HG03108 (cell line): ENCODE data around the gene MYRIP.

Experiments used
- ATAC-seq: cut with Tn5 transposase; IDR thresholded peaks from one replicate; pipeline ENCODE4 v1.9.1; 2021; ENCODE audit warnings: moderate library complexity; ENCODE audit not compliant: unreplicated experiment

MYRIP gene

GRCh38 chr3:39900462-39901002 lies 91.1 kb downstream of the MYRIP start:
- ATAC-seq: no peak

DNA sequence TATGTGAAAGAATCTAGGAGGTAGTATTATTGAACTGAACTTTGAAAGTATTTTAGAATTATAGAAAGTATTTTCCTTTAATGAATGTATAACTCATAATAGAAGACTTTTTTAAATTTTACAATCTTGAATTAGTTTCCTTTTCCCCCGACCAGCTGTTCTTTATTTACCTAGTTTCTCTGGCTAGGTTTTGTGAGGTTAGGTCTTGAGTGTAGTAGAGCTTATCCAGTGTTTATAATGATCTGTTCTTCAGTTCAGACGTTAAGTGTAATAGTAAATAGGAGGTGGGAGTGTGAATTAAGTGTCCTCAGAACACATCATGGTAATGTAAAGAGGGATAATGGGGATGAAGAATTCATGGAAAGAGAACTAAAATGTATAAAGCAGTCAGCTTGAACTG lies 93.8 kb downstream of the MYRIP start:
- ATAC-seq: no peak

- ATAC-seq: no peak
Observed at GRCh38 chr3:39905788-39906187, 96.4 kb downstream of the MYRIP start.

DNA sequence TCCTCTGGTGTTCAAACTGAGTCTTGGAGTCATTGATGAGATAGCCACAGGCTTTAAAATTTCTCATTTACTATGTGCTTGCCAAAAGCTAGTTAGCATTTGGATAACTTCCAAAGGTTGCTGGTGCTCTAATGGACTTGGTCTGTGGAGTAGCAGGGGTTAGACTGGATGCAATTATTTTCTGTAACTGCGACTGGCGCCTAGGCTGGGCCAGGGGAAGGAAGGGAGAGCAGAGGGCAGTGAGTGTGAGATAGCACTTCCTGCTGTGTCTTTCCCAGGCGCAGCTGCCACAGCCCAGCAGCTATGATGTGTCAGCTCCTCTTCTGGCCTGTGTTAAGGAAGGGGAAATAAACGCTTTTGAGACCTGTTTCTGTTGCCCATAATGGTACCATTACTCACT lies 98.6 kb downstream of the MYRIP start:
- no peak for ATAC-seq

DNA sequence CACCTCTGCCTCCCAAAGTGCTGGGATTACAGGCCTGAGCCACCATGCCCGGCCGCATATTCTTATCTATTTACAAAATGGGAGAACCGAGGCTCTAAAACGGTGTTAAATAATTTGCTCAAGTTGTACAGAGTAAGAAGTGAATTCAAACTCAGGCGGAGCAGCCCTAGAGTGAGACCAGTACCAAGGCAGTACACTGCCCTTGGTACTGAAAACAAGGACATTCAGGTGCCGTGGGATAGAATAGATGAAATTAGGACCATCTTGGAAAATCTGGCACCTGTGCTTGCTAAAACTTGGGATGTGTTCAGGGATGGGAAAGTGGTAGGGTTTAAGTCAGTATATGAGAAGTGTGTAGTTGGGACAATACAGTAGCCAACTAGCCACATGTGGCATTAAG lies 100.7 kb downstream of the MYRIP start:
- ATAC-seq: no peak

GRCh38 chr3:39910826-39911464 lies 101.5 kb downstream of the MYRIP start:
- no peak for ATAC-seq

- ATAC-seq: no peak
Observed at GRCh38 chr3:39911465-39912309, 102.3 kb downstream of the MYRIP start.

DNA sequence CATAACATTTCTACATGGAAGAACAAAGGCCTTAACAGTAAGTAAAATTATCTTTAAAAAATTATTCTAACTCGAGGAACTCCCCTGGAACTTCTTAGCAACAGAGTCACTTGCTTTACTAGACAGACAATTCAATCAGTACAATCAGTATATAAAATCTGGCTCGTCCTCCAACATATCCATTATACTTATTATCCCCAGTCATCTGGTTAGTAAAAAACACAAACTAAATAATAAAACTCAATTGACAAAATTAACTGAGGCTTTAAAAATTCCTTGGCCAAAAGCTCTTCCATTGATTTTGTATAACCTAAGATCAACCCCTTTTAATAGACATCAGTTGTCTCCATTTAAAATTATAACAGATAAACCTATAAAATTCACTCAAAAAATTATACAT lies 105.6 kb downstream of the MYRIP start:
- ATAC-seq: no peak

GRCh38 chr3:39917065-39917773 lies 107.8 kb downstream of the MYRIP start:
- ATAC-seq: peak; percentile 77

- ATAC-seq: no peak
Observed at GRCh38 chr3:39919281-39919680, 109.9 kb downstream of the MYRIP start.

DNA sequence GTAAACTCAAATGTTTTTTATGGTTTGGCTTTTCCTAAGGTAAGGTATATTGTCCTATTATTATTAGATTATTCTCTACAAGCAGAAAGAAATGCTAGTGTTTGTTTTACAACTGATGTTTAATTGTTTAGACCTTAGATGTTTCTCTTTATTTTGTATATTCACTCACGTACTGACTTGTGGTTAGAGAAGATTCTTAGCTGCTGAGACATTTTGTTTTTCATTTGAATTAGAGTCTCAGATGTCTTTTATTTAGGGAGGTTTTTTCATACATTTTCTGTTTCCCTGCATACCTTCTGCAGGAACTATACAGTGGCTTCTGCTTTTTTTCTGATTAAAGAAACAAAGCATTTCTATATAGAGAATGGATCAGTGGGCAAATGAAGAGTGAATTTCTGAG lies 110.9 kb downstream of the MYRIP start:
- ATAC-seq: no peak

- ATAC-seq: no peak
Observed at GRCh38 chr3:39927479-39927878, 118.1 kb downstream of the MYRIP start.

- no peak for ATAC-seq
Observed at GRCh38 chr3:39933986-39934693, 124.7 kb downstream of the MYRIP start.

DNA sequence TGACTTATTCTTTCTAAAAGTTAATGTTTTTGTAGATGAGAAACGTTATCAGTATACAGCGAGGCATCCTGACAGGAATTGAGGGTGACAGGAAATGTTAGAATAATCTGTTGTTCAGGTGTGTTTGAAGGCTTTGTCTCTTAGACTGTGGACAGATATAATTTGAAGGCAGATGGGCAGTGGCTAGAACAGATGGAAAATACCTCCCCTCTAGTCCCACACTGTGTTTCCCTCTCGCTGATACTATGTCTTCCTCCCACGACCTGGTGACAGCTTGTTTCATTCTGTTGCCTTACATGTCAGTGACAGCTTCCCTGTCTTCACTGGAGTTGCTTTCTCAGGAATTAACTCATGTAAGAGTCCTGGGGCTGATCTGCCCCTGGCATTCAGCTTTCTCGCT lies 125.3 kb downstream of the MYRIP start:
- no peak for ATAC-seq

- ATAC-seq: no peak
Observed at GRCh38 chr3:39935261-39935660, 125.9 kb downstream of the MYRIP start.

DNA sequence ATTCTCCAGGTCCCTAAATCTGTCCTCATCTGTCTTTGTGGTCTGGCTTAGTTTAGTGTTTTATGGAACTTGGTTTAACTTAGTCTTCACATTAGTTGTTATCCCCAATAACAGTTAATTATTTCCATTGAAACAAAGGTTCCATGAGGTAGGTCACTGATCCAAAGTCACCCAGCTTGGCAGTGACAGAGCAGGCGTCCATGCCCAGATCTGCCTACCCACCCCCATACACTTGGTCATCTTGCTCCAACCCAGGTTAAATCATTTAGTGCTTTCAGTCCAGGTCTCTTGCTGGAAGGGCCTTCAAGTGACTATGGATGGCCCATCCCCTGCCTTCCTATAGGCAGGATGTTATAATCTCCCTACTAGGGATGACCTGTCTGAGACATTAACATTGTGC lies 127.4 kb downstream of the MYRIP start:
- no peak for ATAC-seq

DNA sequence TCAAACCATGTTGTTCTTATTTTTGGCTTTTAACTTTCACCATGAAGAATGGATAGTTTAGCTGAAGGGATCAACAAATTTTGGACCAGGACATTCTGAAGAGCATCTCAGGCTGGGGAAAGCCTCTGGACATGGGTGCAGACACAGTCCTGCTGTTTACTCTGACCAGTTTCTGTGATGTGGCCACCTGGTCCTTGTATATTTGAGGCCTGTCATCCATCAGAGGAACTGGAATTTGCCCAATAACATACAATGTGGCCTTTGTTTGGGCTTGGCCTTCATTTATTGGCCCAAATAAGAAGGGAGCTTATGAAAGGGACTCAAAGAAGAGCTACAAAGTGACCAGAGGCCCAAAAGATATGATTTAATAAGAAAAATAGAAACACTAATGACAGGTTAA lies 127.9 kb downstream of the MYRIP start:
- ATAC-seq: no peak

GRCh38 chr3:39937874-39938273 lies 128.5 kb downstream of the MYRIP start:
- ATAC-seq: no peak

GRCh38 chr3:39941931-39942330 lies 132.5 kb downstream of the MYRIP start:
- ATAC-seq: no peak

GRCh38 chr3:39960515-39961191 lies 151.2 kb downstream of the MYRIP start:
- ATAC-seq: no peak
